ENCODE measurements around the gene CCDC33.

- TF ChIP-seq CTCF (IDR thresholded peaks at IDR 0.05) (no peak), POLR2A (IDR thresholded peaks at IDR 0.05) (no peak)
Observed at GRCh38 chr15:74220475-74221248, 15.5 kb upstream of the CCDC33 start.
